Measurements from ENCODE around the gene ETNPPL. TPM values are rescaled to one million over a fixed set of nuclear protein-coding genes. Genes with fewer than 3 reads are reported as not detected.

ETNPPL gene
- total RNA-seq, 1 donor from 2014 or later, result 10.6 TPM

DNA sequence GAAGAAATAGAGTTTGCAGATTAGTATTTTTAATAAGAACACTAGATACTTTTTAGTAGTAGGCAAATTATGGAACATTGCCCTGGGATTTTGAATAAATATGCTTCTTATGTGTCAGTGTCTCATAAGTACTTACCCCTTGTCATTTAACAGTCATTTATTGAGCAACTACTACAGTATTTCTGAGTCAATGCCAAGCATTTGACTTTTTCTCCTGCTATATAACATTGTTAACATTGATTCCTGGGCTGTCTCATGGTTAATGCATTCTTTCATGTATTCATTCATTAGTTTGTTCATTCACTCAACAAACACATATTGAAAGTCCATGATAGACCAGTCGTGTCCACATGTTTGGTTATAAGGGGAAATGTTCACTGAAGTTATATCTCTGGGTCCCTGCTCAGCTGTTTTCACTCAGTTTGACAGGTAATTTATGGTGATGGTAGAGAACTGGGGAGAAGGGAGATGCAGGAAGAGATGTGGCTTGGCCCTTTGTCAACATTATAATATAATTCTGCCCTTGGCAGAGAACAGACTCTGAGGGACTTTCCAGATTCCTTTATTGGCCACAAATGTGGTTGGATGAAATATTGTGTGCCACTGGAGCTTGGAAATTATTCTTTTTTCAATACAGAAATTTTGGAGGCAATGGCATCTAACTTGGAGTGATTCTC, 62.6 kb downstream of the ETNPPL start:
- no peak overlapping the region for H3K27ac ChIP-seq (replicated peaks)
- no peak overlapping the region for H3K4me3 ChIP-seq
- intact Hi-C loops (cut with micrococcal nuclease), result no loop called here
- TF ChIP-seq, protein P1, sequence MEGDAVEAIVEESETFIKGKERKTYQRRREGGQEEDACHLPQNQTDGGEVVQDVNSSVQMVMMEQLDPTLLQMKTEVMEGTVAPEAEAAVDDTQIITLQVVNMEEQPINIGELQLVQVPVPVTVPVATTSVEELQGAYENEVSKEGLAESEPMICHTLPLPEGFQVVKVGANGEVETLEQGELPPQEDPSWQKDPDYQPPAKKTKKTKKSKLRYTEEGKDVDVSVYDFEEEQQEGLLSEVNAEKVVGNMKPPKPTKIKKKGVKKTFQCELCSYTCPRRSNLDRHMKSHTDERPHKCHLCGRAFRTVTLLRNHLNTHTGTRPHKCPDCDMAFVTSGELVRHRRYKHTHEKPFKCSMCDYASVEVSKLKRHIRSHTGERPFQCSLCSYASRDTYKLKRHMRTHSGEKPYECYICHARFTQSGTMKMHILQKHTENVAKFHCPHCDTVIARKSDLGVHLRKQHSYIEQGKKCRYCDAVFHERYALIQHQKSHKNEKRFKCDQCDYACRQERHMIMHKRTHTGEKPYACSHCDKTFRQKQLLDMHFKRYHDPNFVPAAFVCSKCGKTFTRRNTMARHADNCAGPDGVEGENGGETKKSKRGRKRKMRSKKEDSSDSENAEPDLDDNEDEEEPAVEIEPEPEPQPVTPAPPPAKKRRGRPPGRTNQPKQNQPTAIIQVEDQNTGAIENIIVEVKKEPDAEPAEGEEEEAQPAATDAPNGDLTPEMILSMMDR (IDR thresholded peaks at IDR 0.05; ENCODE audit: borderline replicate concordance), result no peak
- no peaks in the 10 kb centered on the region for H3K4me1 ChIP-seq
- no peaks in the 10 kb centered on the region for H3K36me3 ChIP-seq
- DNase-seq, result no peak
- H3K27me3 ChIP-seq (ENCODE audit: low read depth), result no peaks in the 10 kb centered on the region
- no peaks in the 10 kb centered on the region for H3K9me3 ChIP-seq (replicated peaks)

GRCh38 chr4:108696160-108696559, 66.7 kb downstream of the ETNPPL start:
- Histone ChIP-seq H3K4me3 (no peak overlapping the region), H3K9me3 (replicated peaks) (no peaks in the 10 kb centered on the region), H3K4me1 (no peaks in the 10 kb centered on the region), H3K27me3 (ENCODE audit: low read depth) (no peaks in the 10 kb centered on the region), H3K27ac (replicated peaks) (no peak overlapping the region), H3K36me3 (no peaks in the 10 kb centered on the region)
- DNase-seq, result no peak
- TF ChIP-seq, protein P1 (IDR thresholded peaks at IDR 0.05; ENCODE audit: borderline replicate concordance), result no peak
- intact Hi-C loops (cut with micrococcal nuclease), result no loop called here

DNA sequence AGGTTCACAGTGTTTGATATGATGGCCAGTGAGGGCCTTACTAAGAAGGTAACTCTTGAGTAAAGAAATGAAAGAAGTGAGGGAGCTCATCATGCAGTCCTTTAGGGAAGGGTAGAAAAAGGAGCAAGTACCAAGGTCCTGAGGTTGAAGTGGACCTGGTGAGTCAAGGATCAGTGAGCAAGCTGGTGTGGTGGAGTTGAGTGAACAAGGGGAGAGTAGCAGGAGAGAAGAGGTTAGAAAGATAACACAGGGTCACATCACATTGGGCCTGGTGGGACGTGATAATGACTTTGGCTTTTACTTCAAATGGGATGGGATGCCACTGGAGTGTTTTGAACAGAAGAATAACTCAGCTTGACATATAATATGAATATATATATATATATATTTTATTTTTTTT, 67.8 kb downstream of the ETNPPL start:
- TF ChIP-seq, protein P1 (IDR thresholded peaks at IDR 0.05; ENCODE audit: borderline replicate concordance), result no peak
- DNase-seq, result no peak
- Histone ChIP-seq H3K4me3 (no peak overlapping the region), H3K9me3 (replicated peaks) (no peaks in the 10 kb centered on the region), H3K4me1 (no peaks in the 10 kb centered on the region), H3K27me3 (ENCODE audit: low read depth) (no peaks in the 10 kb centered on the region), H3K27ac (replicated peaks) (no peak overlapping the region), H3K36me3 (no peaks in the 10 kb centered on the region)
- intact Hi-C loops (cut with micrococcal nuclease), result no loop called here

DNA sequence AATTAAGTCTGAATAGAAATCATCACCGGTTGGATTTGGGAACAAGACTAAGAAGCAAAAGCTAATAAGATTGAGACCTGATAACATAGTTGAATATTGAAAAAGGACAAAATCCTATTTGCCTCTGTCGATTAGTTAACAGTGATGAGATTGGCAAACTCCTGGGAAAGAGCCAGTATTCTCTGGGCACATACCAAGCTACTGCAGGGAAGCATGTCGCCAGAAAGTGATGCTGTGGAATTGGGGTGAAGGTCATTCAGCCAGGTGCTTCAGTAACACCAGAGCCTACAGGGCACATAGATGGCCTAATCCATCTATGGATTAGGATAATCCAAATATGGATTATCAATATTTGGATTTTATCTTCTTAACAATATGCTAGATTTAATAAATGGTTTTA, 68.4 kb downstream of the ETNPPL start:
- H3K4me1 ChIP-seq, result no peaks in the 10 kb centered on the region
- no peaks in the 10 kb centered on the region for H3K9me3 ChIP-seq (replicated peaks)
- intact Hi-C loops (cut with micrococcal nuclease), result no loop called here
- no peaks in the 10 kb centered on the region for H3K27me3 ChIP-seq (ENCODE audit: low read depth)
- H3K4me3 ChIP-seq, result no peak overlapping the region
- TF ChIP-seq, protein P1 (IDR thresholded peaks at IDR 0.05; ENCODE audit: borderline replicate concordance), result no peak
- H3K36me3 ChIP-seq, result no peaks in the 10 kb centered on the region
- H3K27ac ChIP-seq (replicated peaks), result no peak overlapping the region
- DNase-seq, result no peak

DNA sequence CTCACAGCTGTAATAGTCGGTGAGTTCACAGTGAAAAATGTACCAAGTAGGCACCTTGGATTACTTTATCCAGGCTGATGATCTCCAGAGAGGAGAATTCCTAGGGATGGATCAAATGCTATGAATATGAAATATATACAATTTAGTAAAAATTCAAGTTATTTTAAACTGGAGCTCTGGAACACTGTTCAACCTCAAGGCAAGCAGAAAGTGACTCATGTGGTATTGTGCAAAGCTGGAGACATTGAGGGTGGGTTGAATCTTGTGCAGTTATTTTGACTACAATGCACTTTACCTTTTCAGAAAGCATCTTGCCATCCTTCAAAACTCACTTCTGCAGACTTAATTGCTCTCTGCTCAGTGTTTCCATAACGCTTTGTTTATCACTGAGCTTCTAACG, 69.0 kb downstream of the ETNPPL start:
- no peak for DNase-seq
- no peaks in the 10 kb centered on the region for H3K4me1 ChIP-seq
- intact Hi-C loops (cut with micrococcal nuclease), result no loop called here
- no peaks in the 10 kb centered on the region for H3K27me3 ChIP-seq (ENCODE audit: low read depth)
- H3K27ac ChIP-seq (replicated peaks), result no peak overlapping the region
- no peak overlapping the region for H3K4me3 ChIP-seq
- H3K36me3 ChIP-seq, result no peaks in the 10 kb centered on the region
- no peaks in the 10 kb centered on the region for H3K9me3 ChIP-seq (replicated peaks)
- TF ChIP-seq, protein P1 (IDR thresholded peaks at IDR 0.05; ENCODE audit: borderline replicate concordance), result no peak
